H54 (cell line): ENCODE results near the gene WDR70.
"Not testable (repeated sequence)": the region's sequence is repeated elsewhere in the genome, so short reads cannot be mapped to it uniquely, and the experiment has no call there.

ENCODE experiments used
- DNase-seq: peaks from one replicate; pipeline ENCODE4 v3.0.0; 2011; ENCODE audit warnings: low spot score, mixed read lengths; ENCODE audit not compliant: insufficient read length
- FAIRE-seq: peaks from 3 replicates; lab custom pipeline; 2011; peaks lifted over from hg19 to GRCh38; lab: Jason Lieb, UNC
- POLR2A ChIP-seq: IDR thresholded peaks from 2 replicates; pipeline ENCODE4 v1.6.1; 2011; ENCODE audit warnings: low read depth, mild to moderate bottlenecking, low read length

The WDR70 gene

DNA sequence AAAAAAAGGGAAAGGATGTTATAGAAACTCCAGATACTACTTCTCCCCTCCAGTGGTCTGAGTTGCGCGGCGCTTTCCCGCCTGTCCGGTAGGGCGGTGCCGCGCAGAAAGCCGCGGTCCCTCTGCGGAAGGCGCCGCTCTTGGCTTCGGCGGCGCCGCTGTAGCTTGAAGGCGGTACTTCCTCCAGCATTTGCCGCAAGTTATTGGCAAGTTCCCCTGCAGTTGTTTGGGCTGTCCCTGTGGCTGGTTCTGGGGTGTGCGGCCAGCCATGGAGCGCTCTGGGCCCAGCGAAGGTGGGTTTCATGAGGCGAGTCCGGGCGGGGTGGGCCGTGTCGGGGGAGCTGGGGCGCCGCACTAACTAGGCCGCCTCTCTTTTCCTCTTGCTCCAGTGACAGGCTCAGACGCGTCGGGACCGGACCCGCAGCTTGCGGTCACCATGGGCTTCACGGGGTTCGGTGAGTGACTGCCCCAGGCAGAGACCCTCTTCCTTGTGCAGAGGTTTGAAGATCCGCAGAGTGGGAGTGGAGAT lies at the start of gene WDR70:
TSS of gene WDR70 (plus strand) at position 219 of the 529 bp plus-strand sequence. CDS start at position 269, 50 bp downstream.
- TF ChIP-seq POLR2A, result peak; percentile 63
- peak; percentile 94 for FAIRE-seq
- peak; percentile 65 for DNase-seq

DNA sequence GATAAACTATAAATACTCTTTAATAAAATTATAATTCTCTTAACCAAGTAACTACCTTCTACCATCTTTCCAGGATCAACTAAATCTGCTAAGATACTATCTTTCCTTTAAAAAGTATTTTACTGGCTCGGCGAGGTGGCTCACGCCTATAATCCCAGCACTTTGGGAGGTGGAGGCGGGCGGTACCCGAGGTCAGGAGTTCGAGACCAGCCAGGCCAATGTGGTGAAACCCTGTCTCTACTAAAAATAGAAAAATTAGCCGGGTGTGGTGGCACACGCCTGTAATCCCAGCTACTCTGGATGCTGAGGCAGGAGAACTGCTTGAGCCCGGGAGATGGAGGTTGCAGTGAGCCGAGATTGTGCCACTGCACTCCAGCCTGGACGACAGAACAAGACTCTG lies 44.4 kb upstream of the WDR70 start:
- FAIRE-seq, result not testable (repeated sequence)

DNA sequence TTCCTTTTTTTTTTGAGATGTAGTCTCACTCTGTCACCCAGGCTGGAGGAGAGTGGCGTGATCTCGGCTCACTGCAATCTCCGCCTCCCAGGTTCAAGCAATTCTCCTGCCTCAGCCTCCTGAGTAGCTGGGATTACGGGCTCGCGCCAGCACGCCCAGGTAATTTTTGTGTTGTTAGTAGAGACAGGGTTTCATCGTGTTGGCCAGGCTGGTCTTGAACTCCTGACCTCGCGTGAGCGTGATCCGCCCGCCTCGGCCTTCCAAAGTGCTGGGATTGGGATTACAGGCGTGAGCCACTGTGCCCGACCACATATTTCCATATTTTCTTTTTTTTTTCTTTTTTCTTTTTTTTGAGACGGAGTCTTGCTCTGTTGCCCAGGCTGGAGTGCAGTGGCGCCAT lies 36.4 kb upstream of the WDR70 start:
- not testable (repeated sequence) for DNase-seq, FAIRE-seq

More for the DNA sequence above, 44.4 kb upstream of the WDR70 start:
- DNase-seq, result not testable (repeated sequence)

DNA sequence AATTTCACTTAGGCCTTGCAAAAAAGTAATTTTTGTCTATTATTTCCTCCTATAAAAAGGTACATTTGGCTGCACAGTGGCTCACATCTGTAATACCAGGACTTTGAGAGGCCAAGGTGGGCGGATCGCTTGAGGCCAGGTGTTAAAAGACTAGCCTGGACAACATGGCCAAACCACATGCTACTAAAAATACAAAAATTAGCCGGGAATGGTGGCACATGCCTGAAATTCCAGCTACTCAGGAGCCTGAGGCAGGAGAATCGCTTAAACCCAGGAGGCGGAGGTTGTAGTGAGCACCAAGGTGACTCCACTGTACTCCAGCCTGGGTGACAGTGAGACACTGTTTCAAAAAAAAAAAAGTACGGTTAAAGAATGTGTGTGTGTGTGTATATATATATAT lies 24.0 kb upstream of the WDR70 start:
- FAIRE-seq (no peak), DNase-seq (no peak)
- no peak for TF ChIP-seq POLR2A

DNA sequence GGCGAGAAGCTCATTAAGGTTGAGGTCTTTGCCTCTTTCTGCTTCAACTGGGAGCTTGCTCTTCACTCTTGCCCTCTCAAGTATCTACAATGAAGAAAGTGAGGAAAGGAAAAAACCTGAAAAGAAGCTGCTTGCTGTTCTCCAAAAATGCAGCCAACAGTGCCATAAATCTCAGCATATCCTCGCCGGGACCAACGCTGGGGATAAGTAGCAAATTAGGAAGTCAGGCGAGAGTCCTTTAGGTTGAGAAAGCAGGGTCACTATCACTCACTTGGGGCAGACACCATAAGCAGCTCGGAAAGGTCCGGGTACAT lies 8.6 kb upstream of the WDR70 start:
- peak; percentile 30 for DNase-seq
- FAIRE-seq, result no peak
- TF ChIP-seq POLR2A, result no peak

DNA sequence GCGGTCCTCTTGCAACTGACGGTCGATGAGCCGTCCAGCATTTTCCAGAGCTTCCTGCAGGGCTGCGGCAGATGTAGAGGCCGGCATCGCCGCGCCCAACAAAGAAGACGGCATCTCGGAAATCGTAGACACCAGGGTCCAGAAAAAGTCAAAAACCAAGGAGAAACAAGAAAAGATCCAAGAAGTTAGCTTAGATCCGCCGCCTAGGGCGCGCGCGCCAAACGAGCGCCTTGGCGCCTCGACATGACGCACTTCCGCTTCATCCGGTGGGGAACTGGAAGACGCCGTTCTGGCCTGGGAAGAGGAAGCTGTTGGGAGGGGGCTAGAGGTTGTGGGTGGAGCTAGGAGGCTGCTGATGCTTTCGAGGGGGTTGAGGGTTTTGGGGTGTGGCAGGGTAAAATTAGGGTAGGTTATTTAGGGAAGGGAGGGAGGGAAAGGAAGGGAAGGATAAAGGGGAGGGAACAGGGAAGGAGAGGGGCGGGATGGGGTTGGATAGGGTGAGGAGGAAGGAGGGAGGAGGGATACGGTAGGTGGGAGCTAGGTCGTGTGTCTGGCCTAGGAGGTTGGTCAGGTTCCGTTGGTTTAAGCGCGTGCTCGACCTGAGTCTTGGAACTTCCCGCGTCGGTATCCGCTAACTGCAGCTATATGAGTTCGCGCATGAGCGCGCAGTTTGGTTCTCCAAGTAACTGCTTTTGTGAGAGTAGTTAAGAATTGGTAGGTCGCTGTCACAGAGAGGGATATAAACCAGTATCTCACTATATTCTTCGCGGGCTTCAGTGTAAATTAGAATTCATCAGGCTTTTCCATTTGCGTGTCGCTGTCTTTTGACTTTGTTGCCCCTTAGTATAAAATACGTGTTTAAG lies 8.0 kb upstream of the WDR70 start, which contains the start of gene NUP155:
TSS of gene NUP155 (minus strand) at position 243 of the 863 bp plus-strand sequence. CDS start at position 114, 129 bp downstream.
- DNase-seq (peak; percentile 94), FAIRE-seq (peak; percentile 98)
- TF ChIP-seq POLR2A, result peak; percentile 74

DNA sequence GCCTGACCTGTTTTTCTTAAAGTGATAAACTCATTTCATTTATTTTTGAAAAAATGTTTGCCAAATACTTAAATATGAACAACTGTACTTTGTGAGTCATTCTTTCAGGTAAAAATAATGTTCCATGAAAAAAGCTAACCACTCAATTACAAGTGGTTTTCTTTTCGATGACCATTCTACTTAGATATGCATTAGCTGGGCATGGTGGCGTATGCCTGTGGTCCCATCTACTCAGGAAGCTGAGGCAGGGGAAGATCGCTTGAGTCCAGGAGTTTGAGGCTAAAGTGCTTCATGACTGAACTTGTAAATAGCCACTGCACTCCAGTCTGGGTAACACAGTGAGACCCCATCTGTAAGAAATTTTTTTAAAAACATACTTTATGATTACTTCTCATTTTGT lies 4.0 kb upstream of the WDR70 start:
- FAIRE-seq (no peak), DNase-seq (no peak)
- no peak for TF ChIP-seq POLR2A

DNA sequence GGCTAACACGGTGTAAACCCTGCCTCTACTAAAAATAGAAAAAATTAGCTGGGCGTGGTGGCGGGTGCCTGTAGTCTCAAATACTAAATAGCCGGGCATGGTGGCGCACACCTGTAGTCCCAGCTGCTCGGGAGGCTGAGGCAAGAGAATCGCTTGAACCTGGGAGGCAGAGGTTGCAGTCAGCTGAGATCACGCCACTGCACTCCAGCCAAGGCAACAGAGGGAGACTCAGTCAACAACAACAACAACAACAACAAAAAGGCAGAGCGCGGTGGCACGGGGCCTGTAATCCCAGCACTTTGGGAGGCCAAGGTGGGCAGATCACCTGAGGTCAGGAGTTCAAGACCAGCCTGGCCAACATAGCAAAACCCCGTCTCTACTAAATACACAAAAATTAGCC lies 1.1 kb upstream of the WDR70 start:
- DNase-seq, FAIRE-seq: not testable (repeated sequence)

DNA sequence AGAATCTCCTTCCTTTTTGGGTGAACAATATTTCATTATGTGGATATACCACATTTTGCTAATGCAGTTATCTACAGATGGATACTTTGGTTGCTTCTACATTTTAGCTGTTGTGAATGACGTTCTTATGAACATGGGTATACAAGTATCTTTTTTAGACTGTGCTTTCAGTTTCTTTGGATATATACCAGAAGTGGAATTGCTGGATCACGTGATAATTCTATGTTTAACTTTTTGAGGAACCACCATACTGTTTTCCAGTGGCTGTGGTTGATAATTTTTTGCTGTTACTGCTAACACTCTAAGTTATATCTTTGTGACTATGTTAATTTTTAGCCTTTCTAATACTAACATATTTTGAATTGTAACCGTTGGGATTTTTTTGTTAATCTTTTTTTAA lies 12.5 kb downstream of the WDR70 start:
- DNase-seq (no peak), FAIRE-seq (no peak)
- no peak for TF ChIP-seq POLR2A

DNA sequence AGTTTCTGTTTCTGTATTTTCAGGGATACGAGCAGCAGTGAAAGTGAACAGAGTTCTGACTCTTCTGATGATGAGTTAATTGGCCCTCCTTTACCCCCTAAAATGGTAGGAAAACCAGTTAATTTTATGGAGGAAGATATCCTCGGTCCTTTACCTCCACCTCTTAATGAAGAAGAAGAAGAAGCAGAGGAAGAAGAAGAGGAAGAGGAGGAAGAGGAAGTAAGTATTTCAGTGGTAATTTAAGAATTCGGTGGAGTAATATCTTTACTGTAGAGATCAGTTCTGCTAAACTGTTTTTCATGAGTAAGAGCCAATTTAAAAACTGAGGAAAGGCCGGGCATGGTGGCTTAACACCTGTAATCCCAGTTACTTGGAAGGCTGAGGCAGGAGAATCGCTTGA lies 17.2 kb downstream of the WDR70 start:
- DNase-seq (no peak), FAIRE-seq (no peak)
- no peak for TF ChIP-seq POLR2A

DNA sequence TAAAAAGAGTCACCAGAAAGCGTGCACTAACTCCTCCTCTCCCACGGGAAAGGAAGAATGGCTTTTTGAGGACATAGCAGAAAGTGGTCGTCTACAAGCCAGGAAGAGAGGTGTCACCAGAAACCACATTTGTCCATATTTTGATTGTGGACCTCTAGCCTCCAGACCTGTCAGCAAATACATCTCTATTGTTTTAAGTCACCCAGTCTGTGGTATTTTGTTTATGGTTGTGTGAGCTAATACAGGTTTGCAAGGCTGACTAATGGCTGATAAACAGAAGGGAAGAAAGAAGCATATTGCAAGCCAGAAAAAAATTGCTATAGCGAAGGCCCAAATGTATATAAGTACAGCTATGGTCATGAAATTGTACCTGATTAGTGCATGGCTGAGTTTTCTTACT lies 21.4 kb downstream of the WDR70 start:
- FAIRE-seq (peak; percentile 48), DNase-seq (no peak)
- TF ChIP-seq POLR2A, result no peak

DNA sequence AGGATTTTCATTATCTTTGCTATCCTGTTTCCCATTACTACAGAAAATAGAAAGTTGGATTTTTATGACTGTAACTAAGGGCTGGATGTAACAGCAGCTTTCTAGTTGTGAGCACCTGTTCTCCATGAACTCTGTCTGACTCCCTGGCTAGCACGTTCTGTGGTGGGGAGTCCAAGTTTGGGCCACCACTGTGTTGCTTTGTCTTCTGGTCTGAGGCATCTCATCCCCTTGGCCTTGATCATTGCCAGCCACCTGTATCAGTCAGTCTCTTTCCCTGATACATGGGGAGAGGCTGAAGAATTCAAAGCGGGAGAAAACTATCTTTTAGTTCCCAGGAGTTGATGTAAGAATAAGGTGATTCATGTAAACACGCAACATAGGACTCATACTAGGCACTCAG lies 33.4 kb downstream of the WDR70 start:
- FAIRE-seq, result peak; percentile 53
- TF ChIP-seq POLR2A, result no peak
- DNase-seq, result no peak

DNA sequence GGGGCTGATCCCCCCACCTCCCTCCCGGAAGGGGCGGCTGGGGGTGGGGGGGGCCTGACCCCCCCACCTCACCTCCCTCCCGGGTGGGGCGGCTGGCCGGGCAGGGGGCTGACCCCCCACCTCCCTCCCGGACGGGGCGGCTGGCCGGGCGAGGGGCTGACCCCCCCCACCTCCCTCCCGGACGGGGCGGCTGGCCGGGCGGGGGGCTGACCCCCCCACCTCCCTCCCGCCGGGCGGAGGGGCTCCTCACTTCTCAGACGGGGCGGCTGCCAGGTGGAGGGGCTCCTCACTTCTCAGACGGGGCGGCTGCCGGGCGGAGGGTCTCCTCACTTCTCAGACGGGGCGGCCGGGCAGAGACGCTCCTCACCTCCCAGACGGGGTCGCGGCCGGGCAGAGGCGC lies 36.3 kb downstream of the WDR70 start:
- FAIRE-seq, DNase-seq: not testable (repeated sequence)

DNA sequence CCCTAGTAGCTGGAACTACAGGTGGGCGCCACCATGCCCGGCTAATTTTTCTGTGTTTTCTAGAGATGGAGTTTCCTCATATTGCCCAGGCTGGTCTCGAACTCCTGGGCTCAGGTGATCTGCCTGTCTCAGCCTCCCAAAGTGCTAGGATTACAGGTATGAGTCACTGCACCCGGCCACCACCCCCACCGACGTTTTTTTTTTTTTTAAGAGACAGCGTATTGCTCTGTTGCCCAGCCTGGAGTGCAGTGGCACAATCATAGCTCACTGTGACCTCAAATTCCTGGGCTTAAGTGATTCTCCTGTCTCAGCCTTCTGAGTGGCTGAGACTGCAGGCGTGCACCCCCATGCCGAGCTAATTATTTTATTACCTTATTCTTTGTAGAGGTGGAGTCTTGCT lies 38.2 kb downstream of the WDR70 start:
- no peak for FAIRE-seq

DNA sequence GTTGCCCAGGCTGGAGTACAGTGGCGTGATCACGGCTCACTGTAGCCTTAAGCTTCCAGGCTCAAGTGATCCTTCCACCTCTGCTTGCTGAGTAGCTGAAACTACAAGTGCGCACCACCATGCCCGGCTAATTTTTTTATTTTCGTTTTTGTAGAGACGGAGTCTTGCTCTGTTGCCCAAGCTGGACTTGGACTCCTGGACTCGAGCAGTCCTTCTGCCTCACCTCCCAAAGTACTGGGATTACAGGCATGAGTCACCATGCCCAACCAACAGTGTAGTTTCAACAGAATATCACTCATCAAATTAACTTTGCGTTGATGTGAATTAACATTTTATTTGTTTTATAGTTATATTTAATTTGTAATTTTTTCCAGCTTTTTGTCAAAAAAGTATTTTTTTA lies 45.3 kb downstream of the WDR70 start:
- DNase-seq (no peak), FAIRE-seq (no peak)

More for the DNA sequence above, 38.2 kb downstream of the WDR70 start:
- TF ChIP-seq POLR2A, result no peak
- no peak for DNase-seq

More for the DNA sequence above, 45.3 kb downstream of the WDR70 start:
- no peak for TF ChIP-seq POLR2A
